Body of pancreas (tissue), 4 donors: ENCODE data around the gene SHROOM2. TPM values are rescaled to one million over a fixed set of nuclear protein-coding genes. Genes with fewer than 3 reads are reported as not detected.

Experiments used
- ATAC-seq: fragments of 150-250 bp; one replicate; pipeline ENCODE4 v1.9.1; 2016
- DNase-seq, 4 donors: peaks; one replicate each; pipeline ENCODE4 v3.0.0-alpha.2; 2019
- H3K27ac ChIP-seq, 4 donors: fragments of 200-600 bp; sonication (generic); 1 replicate in 3 of 4; 2 replicates in 1 of 4; pipeline versions ENCODE4 v1.5.1 to v1.6.1; 2016 to 2019; ENCODE audit warnings: mild to moderate bottlenecking in 1 of 4, mixed read lengths in 1 of 4, moderate library complexity in 1 of 4
- H3K27me3 ChIP-seq, 2 donors: fragments of 200-600 bp; sonication (generic); one replicate each; pipeline ENCODE4 v1.6.0; 2016; ENCODE audit warnings: mild to moderate bottlenecking in 1 of 2
- H3K36me3 ChIP-seq, 2 donors: fragments of 200-600 bp; sonication (generic); replicated peaks in 1 of 2; 2 replicates each; pipeline ENCODE4 v1.5.1; 2016; ENCODE audit warnings: low read depth in 2 of 2; ENCODE audit not compliant: insufficient read depth in 1 of 2
- H3K4me1 ChIP-seq: fragments of 200-600 bp; sonication (generic); one replicate; pipeline ENCODE4 v1.6.0; 2016
- H3K4me3 ChIP-seq, 2 donors: fragments of 200-600 bp; sonication (generic); 1 replicate in 1 of 2; 2 replicates in 1 of 2; pipeline ENCODE4 v1.5.1; 2016 to 2019
- H3K9me3 ChIP-seq, 3 donors: fragments of 200-600 bp; sonication (generic); 1 replicate in 2 of 3; 2 replicates in 1 of 3; pipeline ENCODE4 v1.5.1; 2016
- POLR2A ChIP-seq, 3 donors: fragments of 450-650 bp; IDR thresholded peaks; one replicate each; pipeline ENCODE4 v1.6.1; 2016; ENCODE audit warnings: antibody characterized with exemption in 3 of 3, mild to moderate bottlenecking in 2 of 3
- WGBS, 2 donors: methylation state at CpG; one replicate each; pipeline ENCODE4 v1.1.5; 2017; 5-methylcytosine and 5-hydroxymethylcytosine counted together
- intact Hi-C: fragments of 100-400 bp; cut with DNase I; formaldehyde crosslinking; loops from one replicate; pipeline ENCODE4 v1.15.1; 2023
- total RNA-seq, 2 donors: library from RNA; depleted of rRNA; stranded (reverse); fragments of >200 nt; gene quantifications; one replicate each; pipeline ENCODE4 v1.1.0, GENCODE V29; 2016
- TF ChIP-seq, protein P1 (sequence below), 7 experiments: fragments of 450-650 bp in 4 of 7; fragments of 200-600 bp in 3 of 7; sonication (generic) in 3 of 7; IDR thresholded peaks; one replicate each; pipeline ENCODE4 v1.5.1; 2016 to 2019; ENCODE audit warnings: antibody characterized with exemption in 7 of 7

Gene SHROOM2, protein sequence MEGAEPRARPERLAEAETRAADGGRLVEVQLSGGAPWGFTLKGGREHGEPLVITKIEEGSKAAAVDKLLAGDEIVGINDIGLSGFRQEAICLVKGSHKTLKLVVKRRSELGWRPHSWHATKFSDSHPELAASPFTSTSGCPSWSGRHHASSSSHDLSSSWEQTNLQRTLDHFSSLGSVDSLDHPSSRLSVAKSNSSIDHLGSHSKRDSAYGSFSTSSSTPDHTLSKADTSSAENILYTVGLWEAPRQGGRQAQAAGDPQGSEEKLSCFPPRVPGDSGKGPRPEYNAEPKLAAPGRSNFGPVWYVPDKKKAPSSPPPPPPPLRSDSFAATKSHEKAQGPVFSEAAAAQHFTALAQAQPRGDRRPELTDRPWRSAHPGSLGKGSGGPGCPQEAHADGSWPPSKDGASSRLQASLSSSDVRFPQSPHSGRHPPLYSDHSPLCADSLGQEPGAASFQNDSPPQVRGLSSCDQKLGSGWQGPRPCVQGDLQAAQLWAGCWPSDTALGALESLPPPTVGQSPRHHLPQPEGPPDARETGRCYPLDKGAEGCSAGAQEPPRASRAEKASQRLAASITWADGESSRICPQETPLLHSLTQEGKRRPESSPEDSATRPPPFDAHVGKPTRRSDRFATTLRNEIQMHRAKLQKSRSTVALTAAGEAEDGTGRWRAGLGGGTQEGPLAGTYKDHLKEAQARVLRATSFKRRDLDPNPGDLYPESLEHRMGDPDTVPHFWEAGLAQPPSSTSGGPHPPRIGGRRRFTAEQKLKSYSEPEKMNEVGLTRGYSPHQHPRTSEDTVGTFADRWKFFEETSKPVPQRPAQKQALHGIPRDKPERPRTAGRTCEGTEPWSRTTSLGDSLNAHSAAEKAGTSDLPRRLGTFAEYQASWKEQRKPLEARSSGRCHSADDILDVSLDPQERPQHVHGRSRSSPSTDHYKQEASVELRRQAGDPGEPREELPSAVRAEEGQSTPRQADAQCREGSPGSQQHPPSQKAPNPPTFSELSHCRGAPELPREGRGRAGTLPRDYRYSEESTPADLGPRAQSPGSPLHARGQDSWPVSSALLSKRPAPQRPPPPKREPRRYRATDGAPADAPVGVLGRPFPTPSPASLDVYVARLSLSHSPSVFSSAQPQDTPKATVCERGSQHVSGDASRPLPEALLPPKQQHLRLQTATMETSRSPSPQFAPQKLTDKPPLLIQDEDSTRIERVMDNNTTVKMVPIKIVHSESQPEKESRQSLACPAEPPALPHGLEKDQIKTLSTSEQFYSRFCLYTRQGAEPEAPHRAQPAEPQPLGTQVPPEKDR (N-terminal part only)
- 1 to 10 TPM; 9.9 TPM for total RNA-seq

DNA sequence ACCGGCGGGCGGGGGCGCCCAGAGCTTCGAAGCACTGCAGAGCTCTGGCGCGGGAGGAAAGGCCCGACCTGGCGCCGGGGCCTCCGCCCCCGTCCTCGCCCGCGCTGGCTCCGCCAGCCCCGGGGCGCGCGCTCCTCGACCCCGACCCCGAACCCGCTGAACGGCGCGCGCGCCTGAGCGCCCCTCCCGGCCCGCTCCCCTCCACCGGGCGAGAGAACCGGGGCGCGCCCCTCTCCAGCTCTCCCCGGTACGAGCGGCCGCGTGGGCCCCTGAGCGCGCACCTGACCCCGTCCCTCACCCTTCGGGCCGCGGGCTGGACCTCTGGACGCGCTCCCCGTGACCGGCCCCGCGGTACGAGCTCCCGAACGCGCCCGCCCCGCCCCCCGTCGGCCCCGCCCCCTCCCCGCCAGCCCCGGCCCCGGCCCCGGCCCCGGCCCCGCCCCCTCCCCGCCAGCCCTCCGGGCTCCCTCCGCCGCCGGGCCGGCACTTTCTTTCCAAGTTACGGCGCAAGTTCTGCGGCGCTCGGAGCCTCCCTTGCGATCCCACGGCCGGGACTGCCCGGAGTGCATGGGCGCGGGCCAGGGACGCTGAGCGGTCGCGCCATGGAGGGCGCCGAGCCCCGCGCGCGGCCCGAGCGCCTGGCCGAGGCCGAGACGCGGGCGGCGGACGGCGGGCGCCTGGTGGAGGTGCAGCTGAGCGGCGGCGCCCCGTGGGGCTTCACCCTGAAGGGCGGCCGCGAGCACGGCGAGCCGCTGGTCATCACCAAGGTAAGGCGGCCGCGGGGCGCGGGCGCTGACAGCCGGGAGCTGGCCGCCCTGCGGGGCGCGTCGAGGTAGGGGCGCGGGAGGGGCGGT lies at the start of gene SHROOM2:
Gene SHROOM2, plus strand, starts transcription at position 486 of the 854 bp plus-strand sequence. Its CDS starts 117 bp downstream, at position 603.
- 0% methylated on average over 7 of the region's 132 CpGs; no CpG with 5 or more reads in 1 of the 2 donors for WGBS, 2 donors
- H3K27ac ChIP-seq, result peak within 1 kb of the TSS; percentile 35 to 77 (median 70)

DNA sequence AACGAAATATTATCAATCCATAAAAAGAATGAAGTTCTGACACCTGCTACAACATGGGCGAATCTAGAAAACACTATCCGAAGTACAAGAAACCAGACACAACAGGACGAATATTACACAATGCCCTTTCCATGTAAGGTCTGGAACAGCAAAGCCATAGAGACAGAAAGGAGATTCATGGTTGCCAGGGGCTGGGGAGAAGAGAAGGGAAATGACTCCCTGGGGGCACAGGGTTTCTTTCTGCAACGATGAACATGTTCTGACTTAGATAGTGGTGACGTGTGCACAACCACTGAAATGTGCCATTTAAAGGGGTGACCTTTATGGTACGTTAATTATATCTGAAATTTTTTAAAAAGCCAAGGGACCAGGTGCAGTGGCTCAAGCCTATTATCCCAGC lies 48.9 kb upstream of the SHROOM2 start:
- Histone ChIP-seq H3K27ac (no peak overlapping the region), H3K27me3 (no peaks in the 10 kb centered on the region), H3K9me3 (no peaks in the 10 kb centered on the region), H3K4me3 (no peak overlapping the region), H3K36me3 (no peaks in the 10 kb centered on the region), H3K4me1 (no peaks in the 10 kb centered on the region)
- ATAC-seq, result no peak
- intact Hi-C loops, result no loop called here
- TF ChIP-seq POLR2A (IDR thresholded peaks at IDR 0.05), result no peak
- WGBS, 2 donors, result 81 to 83% methylated on average over 6 to 7 of the region's 7 CpGs
- DNase-seq, result no peak

More for the DNA sequence above, at the start of gene SHROOM2:
- DNase-seq (peak; percentile 23 to 49 (median 31)), ATAC-seq (peak; percentile 77)
- H3K4me3 ChIP-seq, result peak within 1 kb of the TSS; percentile 13 to 25
- H3K4me1 ChIP-seq, result peaks cover 19% of the 10 kb centered on the region
- TF ChIP-seq, protein P1, sequence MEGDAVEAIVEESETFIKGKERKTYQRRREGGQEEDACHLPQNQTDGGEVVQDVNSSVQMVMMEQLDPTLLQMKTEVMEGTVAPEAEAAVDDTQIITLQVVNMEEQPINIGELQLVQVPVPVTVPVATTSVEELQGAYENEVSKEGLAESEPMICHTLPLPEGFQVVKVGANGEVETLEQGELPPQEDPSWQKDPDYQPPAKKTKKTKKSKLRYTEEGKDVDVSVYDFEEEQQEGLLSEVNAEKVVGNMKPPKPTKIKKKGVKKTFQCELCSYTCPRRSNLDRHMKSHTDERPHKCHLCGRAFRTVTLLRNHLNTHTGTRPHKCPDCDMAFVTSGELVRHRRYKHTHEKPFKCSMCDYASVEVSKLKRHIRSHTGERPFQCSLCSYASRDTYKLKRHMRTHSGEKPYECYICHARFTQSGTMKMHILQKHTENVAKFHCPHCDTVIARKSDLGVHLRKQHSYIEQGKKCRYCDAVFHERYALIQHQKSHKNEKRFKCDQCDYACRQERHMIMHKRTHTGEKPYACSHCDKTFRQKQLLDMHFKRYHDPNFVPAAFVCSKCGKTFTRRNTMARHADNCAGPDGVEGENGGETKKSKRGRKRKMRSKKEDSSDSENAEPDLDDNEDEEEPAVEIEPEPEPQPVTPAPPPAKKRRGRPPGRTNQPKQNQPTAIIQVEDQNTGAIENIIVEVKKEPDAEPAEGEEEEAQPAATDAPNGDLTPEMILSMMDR (IDR thresholded peaks at IDR 0.05), result no peak
- no peak for TF ChIP-seq POLR2A (IDR thresholded peaks at IDR 0.05)
- intact Hi-C loops, result no loop called here
- no peaks in the 10 kb centered on the region for H3K9me3 ChIP-seq
- no peaks in the 10 kb centered on the region for H3K36me3 ChIP-seq
- H3K27me3 ChIP-seq, result no peaks in the 10 kb centered on the region

DNA sequence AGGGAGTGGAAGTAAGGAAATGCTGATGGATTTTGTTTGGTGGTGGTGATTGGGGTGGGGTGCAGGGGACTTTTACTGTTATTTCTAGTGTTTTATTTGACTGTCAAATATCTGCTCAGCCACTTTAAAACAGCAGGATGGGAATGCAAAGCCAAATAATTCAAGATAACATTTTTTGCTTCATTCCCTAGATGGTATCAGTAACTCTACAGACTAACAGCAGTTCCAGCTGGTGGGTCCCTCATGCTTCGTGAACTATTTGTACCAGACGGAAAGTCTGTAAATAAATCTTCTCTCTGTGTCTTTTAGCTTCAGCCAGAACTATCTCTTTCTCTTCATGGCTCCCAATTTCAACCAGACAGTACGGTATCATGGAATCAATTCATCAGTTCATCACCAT lies 48.1 kb upstream of the SHROOM2 start:
- Histone ChIP-seq H3K9me3 (no peaks in the 10 kb centered on the region), H3K4me1 (no peaks in the 10 kb centered on the region), H3K27me3 (no peaks in the 10 kb centered on the region), H3K36me3 (no peaks in the 10 kb centered on the region), H3K4me3 (no peak overlapping the region), H3K27ac (no peak overlapping the region)
- 58 to 76% methylated on average over 3 of the region's 3 CpGs for WGBS, 2 donors
- ATAC-seq (no peak), DNase-seq (no peak)
- intact Hi-C loops, result no loop called here
- TF ChIP-seq POLR2A (IDR thresholded peaks at IDR 0.05), result no peak
- TF ChIP-seq, protein P1 (IDR thresholded peaks at IDR 0.05), result no peak

DNA sequence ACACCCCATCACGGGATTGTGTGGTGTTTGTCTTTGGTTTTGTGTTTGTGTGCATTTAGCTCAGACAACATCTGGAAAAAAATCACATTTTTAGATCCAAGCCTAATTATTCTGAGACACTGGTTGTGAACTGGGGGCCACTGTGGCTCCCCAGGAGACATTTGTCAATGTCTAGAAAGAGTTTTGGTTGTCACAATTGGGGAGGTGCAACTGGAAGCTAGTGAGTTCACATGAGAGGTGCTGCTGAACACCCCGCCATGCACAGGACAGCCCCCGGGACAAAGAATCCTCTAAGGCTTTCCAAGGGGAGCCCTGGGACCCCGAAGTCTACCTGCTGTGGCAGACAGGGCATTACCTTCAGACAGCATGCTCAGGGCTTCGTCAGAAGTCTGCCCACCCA lies 47.1 kb upstream of the SHROOM2 start:
- no peaks in the 10 kb centered on the region for H3K4me1 ChIP-seq
- 78 to 85% methylated on average over 1 to 4 of the region's 5 CpGs for WGBS, 2 donors
- no peak for ATAC-seq
- no peak overlapping the region for H3K4me3 ChIP-seq
- no peak for DNase-seq
- no peaks in the 10 kb centered on the region for H3K27me3 ChIP-seq
- TF ChIP-seq POLR2A (IDR thresholded peaks at IDR 0.05), result no peak
- TF ChIP-seq, protein P1 (IDR thresholded peaks at IDR 0.05), result no peak
- H3K9me3 ChIP-seq, result no peaks in the 10 kb centered on the region
- intact Hi-C loops, result no loop called here
- H3K36me3 ChIP-seq, result no peaks in the 10 kb centered on the region
- H3K27ac ChIP-seq, result no peak overlapping the region
